NK-92 (cell line): ENCODE data around the gene CCDC85A.
"Not testable (repeated sequence)": the region's sequence is repeated elsewhere in the genome, so short reads cannot be mapped to it uniquely, and the experiment has no call there.

Experiments used
- DNase-seq: peaks from one replicate; lab custom pipeline; 2025; ENCODE audit not compliant: unreplicated experiment; lab: John Stamatoyannopoulos, UW

The CCDC85A gene

GRCh38 chr2:56183643-56184499 lies at the start of gene CCDC85A:
Gene CCDC85A, plus strand, starts transcription at chr2:56183990. Its CDS starts 635 bp downstream, at chr2:56184625.
- DNase-seq: no peak

- DNase-seq: no peak
Measured at GRCh38 chr2:56134861-56135260, 48.9 kb upstream of the CCDC85A start.

GRCh38 chr2:56142497-56143061 lies 41.2 kb upstream of the CCDC85A start:
- DNase-seq: not testable (repeated sequence)

- no peak for DNase-seq
Measured at GRCh38 chr2:56147907-56148306, 35.9 kb upstream of the CCDC85A start.

GRCh38 chr2:56148825-56149224 lies 35.0 kb upstream of the CCDC85A start:
- no peak for DNase-seq

- DNase-seq: no peak
Measured at GRCh38 chr2:56151841-56152240, 31.9 kb upstream of the CCDC85A start.

- DNase-seq: no peak
Measured at GRCh38 chr2:56155188-56155587, 28.6 kb upstream of the CCDC85A start.

- not testable (repeated sequence) for DNase-seq
Measured at GRCh38 chr2:56159875-56160274, 23.9 kb upstream of the CCDC85A start.

- DNase-seq: no peak
Measured at GRCh38 chr2:56167616-56168562, 15.9 kb upstream of the CCDC85A start.

GRCh38 chr2:56169521-56169920 lies 14.3 kb upstream of the CCDC85A start:
- no peak for DNase-seq

GRCh38 chr2:56170504-56170903 lies 13.3 kb upstream of the CCDC85A start:
- no peak for DNase-seq

GRCh38 chr2:56170988-56171387 lies 12.8 kb upstream of the CCDC85A start:
- no peak for DNase-seq

GRCh38 chr2:56175779-56176178 lies 8.0 kb upstream of the CCDC85A start:
- no peak for DNase-seq

- no peak for DNase-seq
Measured at GRCh38 chr2:56177420-56178220, 6.2 kb upstream of the CCDC85A start.

GRCh38 chr2:56179931-56180330 lies 3.9 kb upstream of the CCDC85A start:
- no peak for DNase-seq

- no peak for DNase-seq
Measured at GRCh38 chr2:56182420-56182819, 1.4 kb upstream of the CCDC85A start.

- no peak for DNase-seq
Measured at GRCh38 chr2:56184500-56185011, 766 bp downstream of the CCDC85A start.

- DNase-seq: no peak
Measured at GRCh38 chr2:56185101-56185581, 1.4 kb downstream of the CCDC85A start.

- no peak for DNase-seq
Measured at GRCh38 chr2:56185582-56186046, 1.8 kb downstream of the CCDC85A start.

- DNase-seq: no peak
Measured at GRCh38 chr2:56191617-56192016, 7.8 kb downstream of the CCDC85A start.
